ENCODE data around the gene MAD1L1. TPM values are rescaled to one million over a fixed set of nuclear protein-coding genes. Genes with fewer than 3 reads are reported as not detected.

MAD1L1 gene
- total and polyA plus RNA-seq, 2 donors (not counting 3 experiments of a cell fraction or from before 2014, with no cell fraction given): 34.1 to 42.3 TPM

DNA sequence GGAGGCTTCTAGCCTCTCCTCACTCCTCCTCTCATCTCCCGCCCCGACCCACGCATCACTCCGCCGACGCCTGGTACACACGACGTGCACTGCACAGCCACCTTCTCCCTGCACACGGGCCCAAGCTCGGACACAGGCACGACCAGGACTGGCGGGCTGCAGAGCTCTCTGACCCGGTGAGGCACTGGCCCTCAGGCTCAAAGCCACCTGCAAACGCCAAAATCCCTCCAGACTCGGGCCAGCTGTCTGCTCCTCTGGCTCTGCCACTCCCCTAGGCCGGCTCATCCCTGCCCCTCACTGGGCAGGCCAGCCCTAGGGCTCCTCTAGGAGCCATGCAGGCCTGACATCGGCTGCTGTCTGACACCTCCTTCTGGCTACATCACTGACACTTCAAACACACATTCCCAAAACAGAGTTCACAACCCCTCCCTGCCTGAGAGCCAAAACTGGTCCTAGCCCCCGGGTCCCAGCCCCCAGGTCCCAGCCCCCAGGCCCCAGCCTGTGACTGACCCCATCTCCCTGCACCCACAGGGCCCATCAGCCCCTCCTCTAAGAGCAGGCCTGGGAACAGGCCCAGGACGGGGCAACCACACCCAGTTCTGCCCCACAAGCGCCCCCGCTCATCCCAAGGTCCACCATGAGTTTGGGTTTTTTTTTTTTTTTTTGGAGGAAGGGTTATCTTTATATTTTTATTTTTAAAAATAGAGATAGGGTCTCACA lies 35.1 kb downstream of the MAD1L1 start:
- Histone ChIP-seq H3K27ac (ENCODE audit: insufficient read depth, low read depth, low read length) (no peak overlapping the region), H4K20me1 (replicated peaks; ENCODE audit: control insufficient read depth, extremely low read depth, insufficient read depth, low read length) (no peaks in the 10 kb centered on the region), H3K27me3 (ENCODE audit: control insufficient read depth in 2 of 2, insufficient read depth in 2 of 2, low read length in 2 of 2) (no peaks in the 10 kb centered on the region), H3K9me1 (replicated peaks; ENCODE audit: control insufficient read depth, extremely low read depth, insufficient read depth, low read length) (no peaks in the 10 kb centered on the region), H3K79me2 (ENCODE audit: control insufficient read depth, insufficient read depth, low read length) (no peaks in the 10 kb centered on the region), H3K4me1 (ENCODE audit: control insufficient read depth, extremely low read depth, insufficient read depth, low read length) (no peaks in the 10 kb centered on the region), H3K4me3 (replicated peaks in 1 of 3; ENCODE audit: insufficient read depth in 1 of 3, low read depth in 1 of 3, low read length in 3 of 3) (no peak overlapping the region), H3K9ac (replicated peaks; ENCODE audit: extremely low read depth, insufficient read depth, low read length) (no peak overlapping the region), H3K4me2 (ENCODE audit: insufficient read depth, low read length) (no peak overlapping the region), H3K9me3 (replicated peaks; ENCODE audit: control insufficient read depth, insufficient read depth, low read length) (no peaks in the 10 kb centered on the region), H2AFZ (ENCODE audit: low read depth, low read length) (no peak overlapping the region), H3K36me3 (ENCODE audit: control insufficient read depth in 2 of 2, extremely low read depth in 1 of 2, insufficient read depth in 2 of 2, low read length in 2 of 2) (peaks cover 0 to 12% of the 10 kb centered on the region in 2 experiments)
- intact Hi-C loops (cut with micrococcal nuclease) (no loop called here), dilution Hi-C loops (cut with MboI; ENCODE audit: extremely low pct_ligation_motif_present, low sequenced_read_pairs) (no loop called here)
- FAIRE-seq (no peak), DNase-seq (ENCODE audit: low read depth, low spot score) (no peak)
- POLR2A ChIA-PET: no interaction called here
- no TSS peak for BruUV-seq (replicated peaks)
- CTCF ChIA-PET: no interaction called here
- TF ChIP-seq FOS (IDR thresholded peaks at IDR 0.05; ENCODE audit: borderline replicate concordance, insufficient read depth, low read length) (no peak), JUN (IDR thresholded peaks at IDR 0.05; ENCODE audit: borderline replicate concordance, insufficient read depth, insufficient read length, low read depth) (no peak), POLR2A (IDR thresholded peaks at IDR 0.05; ENCODE audit: low read depth, low read length) (no peak), MYC (IDR thresholded peaks at IDR 0.05; ENCODE audit: low read depth, low read length) (no peak), POLR2AphosphoS5 (IDR thresholded peaks at IDR 0.05; ENCODE audit: insufficient read depth, low read depth, low read length) (no peak), EZH2 (IDR thresholded peaks at IDR 0.05; ENCODE audit: borderline replicate concordance, low read depth, low read length, severe bottlenecking) (no peak), GATA2 (IDR thresholded peaks at IDR 0.05; ENCODE audit: insufficient read depth, insufficient read length, low read depth, low read length) (no peak)
- TF ChIP-seq, protein P1, sequence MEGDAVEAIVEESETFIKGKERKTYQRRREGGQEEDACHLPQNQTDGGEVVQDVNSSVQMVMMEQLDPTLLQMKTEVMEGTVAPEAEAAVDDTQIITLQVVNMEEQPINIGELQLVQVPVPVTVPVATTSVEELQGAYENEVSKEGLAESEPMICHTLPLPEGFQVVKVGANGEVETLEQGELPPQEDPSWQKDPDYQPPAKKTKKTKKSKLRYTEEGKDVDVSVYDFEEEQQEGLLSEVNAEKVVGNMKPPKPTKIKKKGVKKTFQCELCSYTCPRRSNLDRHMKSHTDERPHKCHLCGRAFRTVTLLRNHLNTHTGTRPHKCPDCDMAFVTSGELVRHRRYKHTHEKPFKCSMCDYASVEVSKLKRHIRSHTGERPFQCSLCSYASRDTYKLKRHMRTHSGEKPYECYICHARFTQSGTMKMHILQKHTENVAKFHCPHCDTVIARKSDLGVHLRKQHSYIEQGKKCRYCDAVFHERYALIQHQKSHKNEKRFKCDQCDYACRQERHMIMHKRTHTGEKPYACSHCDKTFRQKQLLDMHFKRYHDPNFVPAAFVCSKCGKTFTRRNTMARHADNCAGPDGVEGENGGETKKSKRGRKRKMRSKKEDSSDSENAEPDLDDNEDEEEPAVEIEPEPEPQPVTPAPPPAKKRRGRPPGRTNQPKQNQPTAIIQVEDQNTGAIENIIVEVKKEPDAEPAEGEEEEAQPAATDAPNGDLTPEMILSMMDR (IDR thresholded peaks at IDR 0.05; ENCODE audit: extremely low read depth in 1 of 2, insufficient read depth in 1 of 2, low read depth in 1 of 2, low read length in 2 of 2): no peak
- TF ChIP-seq, protein P2, sequence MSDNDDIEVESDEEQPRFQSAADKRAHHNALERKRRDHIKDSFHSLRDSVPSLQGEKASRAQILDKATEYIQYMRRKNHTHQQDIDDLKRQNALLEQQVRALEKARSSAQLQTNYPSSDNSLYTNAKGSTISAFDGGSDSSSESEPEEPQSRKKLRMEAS (IDR thresholded peaks at IDR 0.05; ENCODE audit: insufficient read depth, insufficient read length): no peak
